ENCODE measurements around the gene CYP19A1.
"Not testable (repeated sequence)": the region's sequence is repeated elsewhere in the genome, so short reads cannot be mapped to it uniquely, and the experiment has no call there.

CYP19A1 gene

GRCh38 chr15:51298620-51299019 is 39.8 kb downstream of the CYP19A1 start:
- no peak for DNase-seq (ENCODE audit: low read depth in 2 of 2)

- no peak for DNase-seq (ENCODE audit: low read depth in 2 of 2)
Measured at GRCh38 chr15:51290720-51291119, 47.7 kb downstream of the CYP19A1 start.

- no peak for DNase-seq (ENCODE audit: low read depth in 2 of 2)
Measured at GRCh38 chr15:51289290-51289689, 49.1 kb downstream of the CYP19A1 start.

GRCh38 chr15:51288143-51289065 is 50.0 kb downstream of the CYP19A1 start:
- no peak for DNase-seq (ENCODE audit: low read depth in 2 of 2)

GRCh38 chr15:51286816-51287215 is 51.6 kb downstream of the CYP19A1 start:
- no peak for DNase-seq (ENCODE audit: low read depth in 2 of 2)

GRCh38 chr15:51285399-51285798 is 53.0 kb downstream of the CYP19A1 start:
- no peak for DNase-seq (ENCODE audit: low read depth in 2 of 2)

- DNase-seq (ENCODE audit: low read depth in 2 of 2): no peak
Measured at GRCh38 chr15:51284871-51285270, 53.5 kb downstream of the CYP19A1 start.

GRCh38 chr15:51283026-51283425 is 55.4 kb downstream of the CYP19A1 start:
- no peak for DNase-seq (ENCODE audit: low read depth in 2 of 2)

GRCh38 chr15:51282241-51282640 is 56.2 kb downstream of the CYP19A1 start:
- DNase-seq (ENCODE audit: low read depth in 2 of 2): not testable (repeated sequence)

GRCh38 chr15:51281368-51281967 is 56.9 kb downstream of the CYP19A1 start:
- no peak for DNase-seq (ENCODE audit: low read depth in 2 of 2)

GRCh38 chr15:51280838-51281237 is 57.6 kb downstream of the CYP19A1 start:
- DNase-seq (ENCODE audit: low read depth in 2 of 2): no peak

- DNase-seq (ENCODE audit: low read depth in 2 of 2): no peak
Measured at GRCh38 chr15:51279391-51279790, 59.0 kb downstream of the CYP19A1 start.

GRCh38 chr15:51277101-51277500 is 61.3 kb downstream of the CYP19A1 start:
- no peak for DNase-seq (ENCODE audit: low read depth in 2 of 2)

GRCh38 chr15:51274956-51275355 is 63.4 kb downstream of the CYP19A1 start:
- no peak for DNase-seq (ENCODE audit: low read depth in 2 of 2)

GRCh38 chr15:51270706-51271105 is 67.7 kb downstream of the CYP19A1 start:
- DNase-seq (ENCODE audit: low read depth in 2 of 2): no peak

- DNase-seq (ENCODE audit: low read depth in 2 of 2): no peak
Measured at GRCh38 chr15:51269496-51269895, 68.9 kb downstream of the CYP19A1 start.

- DNase-seq (ENCODE audit: low read depth in 2 of 2): no peak
Measured at GRCh38 chr15:51267703-51268083, 70.7 kb downstream of the CYP19A1 start.

GRCh38 chr15:51267051-51267702 is 71.2 kb downstream of the CYP19A1 start:
- DNase-seq (ENCODE audit: low read depth in 2 of 2): no peak

- no peak for DNase-seq (ENCODE audit: low read depth in 2 of 2)
Measured at GRCh38 chr15:51266656-51267050, 71.7 kb downstream of the CYP19A1 start.

- no peak for DNase-seq (ENCODE audit: low read depth in 2 of 2)
Measured at GRCh38 chr15:51265037-51265555, 73.3 kb downstream of the CYP19A1 start.

- DNase-seq (ENCODE audit: low read depth in 2 of 2): no peak
Measured at GRCh38 chr15:51263726-51264125, 74.7 kb downstream of the CYP19A1 start.

- DNase-seq (ENCODE audit: low read depth in 2 of 2): no peak
Measured at GRCh38 chr15:51263116-51263515, 75.3 kb downstream of the CYP19A1 start.

Data from stimulated activated CD8-positive, alpha-beta memory T cell treated with anti-CD3 and anti-CD28 coated beads, Interleukin-7, amount 100 ng/mL, for 1 hour (primary cell).